HFFc6 (cell line): ENCODE results near the gene ADSS1. TPM values are rescaled to one million over a fixed set of nuclear protein-coding genes. Genes with fewer than 3 reads are reported as not detected.

ENCODE experiments used
- DNase-seq: peaks from one replicate; pipeline ENCODE4 v3.0.0-alpha.2; 2018
- H3K27ac Mint-ChIP-seq: 2 replicates; pipeline ENCODE4 v1.8.0; 2020; ENCODE audit warnings: mild to moderate bottlenecking, mixed read lengths
- H3K27me3 Mint-ChIP-seq: 2 replicates; pipeline ENCODE4 v1.8.0; 2021; ENCODE audit warnings: mild to moderate bottlenecking, moderate library complexity, mixed read lengths; ENCODE audit not compliant: insufficient read depth
- H3K36me3 Mint-ChIP-seq: 2 replicates; pipeline ENCODE4 v1.8.0; 2021; ENCODE audit warnings: low read depth, mixed read lengths
- H3K4me1 Mint-ChIP-seq: 2 replicates; pipeline ENCODE4 v1.8.0; 2020; ENCODE audit warnings: low read depth, mixed read lengths
- H3K4me3 Mint-ChIP-seq: 2 replicates; pipeline ENCODE4 v1.8.0; 2020; ENCODE audit warnings: mild to moderate bottlenecking, moderate library complexity, mixed read lengths
- H3K9me3 Mint-ChIP-seq: 2 replicates; pipeline ENCODE4 v1.8.0; 2020; ENCODE audit warnings: mild to moderate bottlenecking, mixed read lengths
- CTCF ChIP-seq: fragments of 200-600 bp; sonication (generic); IDR thresholded peaks from 2 replicates; pipeline ENCODE4 v1.5.0; 2021; ENCODE audit warnings: antibody characterized with exemption, mild to moderate bottlenecking
- total RNA-seq, 6 experiments: library from RNA; stranded (reverse); fragmentation: NEBNext Ultra II Directional; extraction: Animal tissue kit (Norgen Biotek cat#: 25700); gene quantifications; 2 replicates in 1 of 6; 3 replicates in 5 of 6; pipeline ENCODE4 v1.2.3, GENCODE V29; 2021

Gene ADSS1
- total RNA-seq, 6 experiments from 2014 or later, result 2.7 to 3.7 (median 3.3) TPM

DNA sequence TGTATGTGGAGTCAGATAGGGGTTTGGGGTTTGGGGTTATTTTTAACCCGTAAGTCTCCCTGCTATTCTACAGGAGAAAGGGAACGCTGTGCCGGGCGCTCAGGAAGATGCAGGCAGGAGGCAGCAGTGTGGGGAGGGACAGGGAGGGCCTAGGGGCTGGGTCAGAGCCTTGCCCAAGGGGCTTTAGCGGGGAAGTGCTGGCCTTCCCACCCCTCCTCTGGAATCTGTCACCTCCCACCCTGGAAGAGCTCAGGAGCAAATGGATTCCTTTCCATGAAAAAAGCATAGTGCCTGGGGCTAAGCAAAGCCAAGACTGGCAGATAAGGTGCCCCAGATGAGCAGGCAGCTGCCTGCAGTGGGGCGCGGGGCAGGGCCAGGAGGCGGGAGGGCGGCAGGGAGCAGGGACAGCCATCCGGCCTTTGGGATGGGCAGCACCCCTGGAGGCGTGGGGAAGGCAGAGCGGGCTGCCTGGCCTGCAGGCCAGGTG lies 41.9 kb upstream of the ADSS1 start:
- Mint-ChIP-seq H3K27me3 (no peaks in the 10 kb centered on the region; the same call in 1 of the 2 replicates), H3K4me3 (peak overlapping the region; percentile 87), H3K36me3 (peaks cover 5% of the 10 kb centered on the region; the same call in 1 of the 2 replicates), H3K27ac (peak overlapping the region; percentile 100), H3K4me1 (peaks cover 58% of the 10 kb centered on the region), H3K9me3 (no peaks in the 10 kb centered on the region)
- no peak for DNase-seq
- no peak for TF ChIP-seq CTCF

DNA sequence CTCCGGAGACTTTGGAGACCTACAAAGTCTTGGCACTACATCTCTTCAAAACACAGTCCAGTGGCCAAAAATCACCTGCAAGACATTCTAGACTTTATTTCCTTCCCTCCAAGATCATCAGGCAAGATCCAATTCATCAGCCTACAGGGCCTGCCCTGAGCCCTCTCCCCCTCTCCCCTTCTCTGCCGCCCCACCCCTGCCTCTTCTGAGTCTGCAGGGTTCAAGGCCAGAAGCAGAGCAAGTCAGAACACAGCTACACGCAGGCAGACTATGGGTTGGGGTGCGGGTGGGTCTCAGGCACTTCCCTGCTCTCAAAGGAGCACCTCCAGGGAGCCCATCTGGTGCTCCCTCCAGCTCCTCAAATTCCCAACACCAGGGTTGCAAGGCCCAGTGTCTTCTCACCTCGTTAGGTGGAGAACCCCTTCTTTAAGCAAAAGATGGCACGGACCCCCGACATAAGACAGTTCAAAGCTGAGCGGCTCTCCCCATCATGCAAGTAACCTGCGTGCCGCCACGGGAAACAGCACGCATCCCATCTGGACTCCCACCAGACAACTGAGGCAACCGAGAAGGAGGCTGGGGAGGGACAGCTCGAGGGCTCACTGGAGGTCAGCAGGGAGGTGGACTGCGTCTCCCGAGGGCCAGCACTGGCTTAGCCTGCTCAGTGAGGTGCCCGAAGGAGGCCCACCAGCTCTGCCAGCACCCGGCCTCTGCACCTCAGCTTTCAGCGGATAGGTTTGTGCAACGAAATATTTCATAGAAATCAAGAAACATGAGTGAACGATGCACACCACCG lies 40.2 kb upstream of the ADSS1 start:
- peaks cover 55% of the 10 kb centered on the region for H3K4me1 Mint-ChIP-seq
- TF ChIP-seq CTCF, result no peak
- H3K9me3 Mint-ChIP-seq, result no peaks in the 10 kb centered on the region
- H3K27me3 Mint-ChIP-seq, result no peaks in the 10 kb centered on the region; the same call in 1 of the 2 replicates
- no peak for DNase-seq
- peaks cover 5% of the 10 kb centered on the region; the same call in 1 of the 2 replicates for H3K36me3 Mint-ChIP-seq
- H3K4me3 Mint-ChIP-seq, result no peak overlapping the region
- 0 out of 2 replicates have a peak overlapping the region, but pooled peaks have one; percentile 48 for H3K27ac Mint-ChIP-seq

GRCh38 chr14:104684449-104684821 lies 39.6 kb upstream of the ADSS1 start:
- DNase-seq, result no peak
- no peaks in the 10 kb centered on the region for H3K9me3 Mint-ChIP-seq
- H3K27ac Mint-ChIP-seq, result no peak overlapping the region
- TF ChIP-seq CTCF, result no peak
- no peaks in the 10 kb centered on the region; the same call in 1 of the 2 replicates for H3K27me3 Mint-ChIP-seq
- H3K4me3 Mint-ChIP-seq, result no peak overlapping the region
- peaks cover 5% of the 10 kb centered on the region; the same call in 1 of the 2 replicates for H3K36me3 Mint-ChIP-seq
- peaks cover 55% of the 10 kb centered on the region for H3K4me1 Mint-ChIP-seq

DNA sequence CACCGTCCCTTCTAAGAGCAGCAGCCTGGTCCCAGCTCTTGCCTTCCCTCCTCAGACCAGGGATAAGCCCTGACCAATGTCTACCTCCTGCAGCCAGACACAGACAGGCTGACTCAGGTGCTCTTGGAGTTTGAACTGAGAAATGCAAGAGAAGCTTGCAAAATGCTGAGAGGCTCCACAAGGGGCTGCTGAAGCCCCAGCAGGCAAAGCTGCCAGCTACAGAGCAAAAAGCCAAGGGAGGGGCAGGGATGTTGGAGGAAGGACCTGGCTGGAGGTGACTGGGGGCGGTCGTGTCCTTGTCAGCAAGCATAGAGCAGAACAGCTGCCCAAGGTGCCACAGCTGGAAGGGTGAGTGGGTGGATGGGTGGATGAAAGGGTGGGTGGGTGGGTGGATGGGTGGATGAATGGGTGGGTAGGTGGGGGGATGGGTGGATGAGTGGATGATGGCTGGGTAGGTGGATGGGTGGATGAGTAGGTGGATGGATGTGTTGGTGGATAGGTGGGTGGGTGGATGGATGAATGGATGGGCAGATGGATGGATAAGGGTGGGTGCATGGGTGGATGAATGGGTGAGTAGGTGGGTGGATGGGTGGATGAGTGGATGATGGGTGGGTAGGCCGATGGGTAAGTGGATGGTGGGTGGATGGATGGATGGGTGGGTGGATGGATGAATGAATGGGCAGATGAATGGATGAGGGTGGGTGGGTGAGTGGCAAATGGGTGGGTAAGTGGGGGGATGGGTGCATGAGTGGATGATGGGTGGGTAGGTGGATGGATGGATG lies 38.6 kb upstream of the ADSS1 start:
- H3K27me3 Mint-ChIP-seq, result no peaks in the 10 kb centered on the region; the same call in none of the 2 replicates
- peaks cover 5% of the 10 kb centered on the region; the same call in 1 of the 2 replicates for H3K36me3 Mint-ChIP-seq
- H3K27ac Mint-ChIP-seq, result no peak overlapping the region
- no peaks in the 10 kb centered on the region for H3K9me3 Mint-ChIP-seq
- TF ChIP-seq CTCF, result no peak
- no peak for DNase-seq
- peaks cover 47% of the 10 kb centered on the region for H3K4me1 Mint-ChIP-seq
- no peak overlapping the region for H3K4me3 Mint-ChIP-seq

GRCh38 chr14:104685998-104686610 lies 37.9 kb upstream of the ADSS1 start:
- peaks cover 5% of the 10 kb centered on the region; the same call in 1 of the 2 replicates for H3K36me3 Mint-ChIP-seq
- H3K4me1 Mint-ChIP-seq, result peaks cover 42% of the 10 kb centered on the region
- no peak for DNase-seq
- H3K4me3 Mint-ChIP-seq, result no peak overlapping the region
- H3K27me3 Mint-ChIP-seq, result no peaks in the 10 kb centered on the region; the same call in 1 of the 2 replicates
- no peaks in the 10 kb centered on the region for H3K9me3 Mint-ChIP-seq
- TF ChIP-seq CTCF, result no peak
- H3K27ac Mint-ChIP-seq, result no peak overlapping the region
